ENCODE results near the gene OR51G2.
"Not testable (repeated sequence)": the region's sequence is repeated elsewhere in the genome, so short reads cannot be mapped to it uniquely, and the experiment has no call there.

DNA sequence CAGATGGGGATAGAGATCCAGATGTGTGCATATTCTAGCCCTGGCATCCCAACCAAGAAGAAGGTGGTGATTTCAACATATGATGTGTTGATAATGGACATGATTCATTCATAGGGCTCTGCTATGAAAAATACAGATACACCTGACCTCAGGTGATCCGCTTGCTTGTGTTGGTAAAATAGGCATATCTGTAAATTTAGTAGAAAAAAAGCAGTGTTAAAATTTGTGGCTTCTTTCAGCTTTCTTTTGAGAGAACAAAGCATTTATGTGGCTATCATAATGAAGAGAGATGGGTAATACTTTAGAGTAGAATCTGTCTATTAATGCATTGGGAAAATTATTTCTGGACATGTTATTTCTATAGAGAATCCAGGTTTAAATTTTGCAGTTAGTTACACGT is 36.5 kb upstream of the OR51G2 start, which contains the start of gene OR51A2:
- not testable (repeated sequence) for TF ChIP-seq YY1 (IDR thresholded peaks at IDR 0.05; ENCODE audit: extremely low read depth, insufficient replicate concordance, low read depth, low read length); POLR2A (IDR thresholded peaks at IDR 0.05; ENCODE audit: borderline replicate concordance, extremely low read depth, insufficient read depth, insufficient read length); TCF7L2 (IDR thresholded peaks at IDR 0.05; ENCODE audit: borderline replicate concordance, extremely low read depth, insufficient read depth, insufficient read length); ELF1 (IDR thresholded peaks at IDR 0.05; ENCODE audit: borderline replicate concordance, low read depth)
- TF ChIP-seq, protein P1, sequence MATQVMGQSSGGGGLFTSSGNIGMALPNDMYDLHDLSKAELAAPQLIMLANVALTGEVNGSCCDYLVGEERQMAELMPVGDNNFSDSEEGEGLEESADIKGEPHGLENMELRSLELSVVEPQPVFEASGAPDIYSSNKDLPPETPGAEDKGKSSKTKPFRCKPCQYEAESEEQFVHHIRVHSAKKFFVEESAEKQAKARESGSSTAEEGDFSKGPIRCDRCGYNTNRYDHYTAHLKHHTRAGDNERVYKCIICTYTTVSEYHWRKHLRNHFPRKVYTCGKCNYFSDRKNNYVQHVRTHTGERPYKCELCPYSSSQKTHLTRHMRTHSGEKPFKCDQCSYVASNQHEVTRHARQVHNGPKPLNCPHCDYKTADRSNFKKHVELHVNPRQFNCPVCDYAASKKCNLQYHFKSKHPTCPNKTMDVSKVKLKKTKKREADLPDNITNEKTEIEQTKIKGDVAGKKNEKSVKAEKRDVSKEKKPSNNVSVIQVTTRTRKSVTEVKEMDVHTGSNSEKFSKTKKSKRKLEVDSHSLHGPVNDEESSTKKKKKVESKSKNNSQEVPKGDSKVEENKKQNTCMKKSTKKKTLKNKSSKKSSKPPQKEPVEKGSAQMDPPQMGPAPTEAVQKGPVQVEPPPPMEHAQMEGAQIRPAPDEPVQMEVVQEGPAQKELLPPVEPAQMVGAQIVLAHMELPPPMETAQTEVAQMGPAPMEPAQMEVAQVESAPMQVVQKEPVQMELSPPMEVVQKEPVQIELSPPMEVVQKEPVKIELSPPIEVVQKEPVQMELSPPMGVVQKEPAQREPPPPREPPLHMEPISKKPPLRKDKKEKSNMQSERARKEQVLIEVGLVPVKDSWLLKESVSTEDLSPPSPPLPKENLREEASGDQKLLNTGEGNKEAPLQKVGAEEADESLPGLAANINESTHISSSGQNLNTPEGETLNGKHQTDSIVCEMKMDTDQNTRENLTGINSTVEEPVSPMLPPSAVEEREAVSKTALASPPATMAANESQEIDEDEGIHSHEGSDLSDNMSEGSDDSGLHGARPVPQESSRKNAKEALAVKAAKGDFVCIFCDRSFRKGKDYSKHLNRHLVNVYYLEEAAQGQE (IDR thresholded peaks at IDR 0.05; ENCODE audit: low read depth) = not testable (repeated sequence)
- TF ChIP-seq, protein P2, sequence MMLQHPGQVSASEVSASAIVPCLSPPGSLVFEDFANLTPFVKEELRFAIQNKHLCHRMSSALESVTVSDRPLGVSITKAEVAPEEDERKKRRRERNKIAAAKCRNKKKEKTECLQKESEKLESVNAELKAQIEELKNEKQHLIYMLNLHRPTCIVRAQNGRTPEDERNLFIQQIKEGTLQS (IDR thresholded peaks at IDR 0.05) = not testable (repeated sequence)
